H1 (cell line): ENCODE data around the gene KIF26A. TPM values are rescaled to one million over a fixed set of nuclear protein-coding genes. Genes with fewer than 3 reads are reported as not detected.

Experiments
- CTCF ChIA-PET: fragments of 300-600 bp; sonication (Branson Sonifier 250); formaldehyde crosslinking; loops from one replicate; lab custom pipeline; 2021; ENCODE audit not compliant: partially characterized antibody; lab: Charles Lee
- POLR2A ChIA-PET: fragments of 300-600 bp; sonication (Branson Sonifier 250); formaldehyde crosslinking; loops from one replicate; lab custom pipeline; 2021; ENCODE audit warnings: inconsistent platforms; ENCODE audit not compliant: partially characterized antibody; lab: Charles Lee
- DNase-seq, 2 experiments: peaks; one replicate each; pipeline versions ENCODE4 v3.0.0 to v3.0.0-alpha.2; 2010 to 2022; ENCODE audit warnings: low spot score in 2 of 2, low read depth in 1 of 2, mixed read lengths in 1 of 2
- FAIRE-seq: peaks from 2 replicates; lab custom pipeline; 2011; peaks lifted over from hg19 to GRCh38; lab: Jason Lieb, UNC
- H2AFZ ChIP-seq: 2 replicates; pipeline ENCODE4 v1.8.1; 2012; ENCODE audit warnings: low read length, inconsistent platforms
- H2AK5ac ChIP-seq: 2 replicates; pipeline ENCODE4 v1.6.1; 2013; ENCODE audit warnings: low read depth, low read length
- H2BK120ac ChIP-seq: replicated peaks from 2 replicates; pipeline ENCODE3; 2013; ENCODE audit warnings: low read depth, low read length, inconsistent platforms
- H2BK12ac ChIP-seq: 2 replicates; pipeline ENCODE4 v1.6.1; 2013; ENCODE audit warnings: low read depth, low read length
- H2BK15ac ChIP-seq: 2 replicates; pipeline ENCODE4 v1.6.1; 2013; ENCODE audit warnings: low read length
- H2BK20ac ChIP-seq: 2 replicates; pipeline ENCODE4 v1.6.1; 2013; ENCODE audit warnings: low read length
- H2BK5ac ChIP-seq: 2 replicates; pipeline ENCODE4 v1.6.1; 2013; ENCODE audit warnings: low read depth, low read length
- H3K14ac ChIP-seq: 2 replicates; pipeline ENCODE4 v1.6.1; 2013; ENCODE audit warnings: inconsistent platforms; ENCODE audit not compliant: insufficient read length
- H3K18ac ChIP-seq: 2 replicates; pipeline ENCODE4 v1.6.1; 2013; ENCODE audit warnings: low read length; ENCODE audit errors: extremely low read depth
- H3K23ac ChIP-seq: 2 replicates; pipeline ENCODE4 v1.6.1; 2013; ENCODE audit warnings: inconsistent platforms; ENCODE audit not compliant: insufficient read length
- H3K23me2 ChIP-seq: 2 replicates; pipeline ENCODE4 v1.6.1; 2013; ENCODE audit warnings: low read depth, low read length
- H3K27ac ChIP-seq: 2 replicates; pipeline ENCODE4 v1.6.1; 2011; ENCODE audit warnings: low read depth, low read length, inconsistent platforms
- H3K27me3 ChIP-seq, 4 experiments: replicated peaks in 1 of 4; 1 replicate in 1 of 4; 2 replicates in 3 of 4; pipeline versions ENCODE4 v1.6.1 to v1.8.1; 2011 to 2013; ENCODE audit warnings: low read length in 3 of 4, mild to moderate bottlenecking in 3 of 4, inconsistent platforms in 2 of 4, mixed read lengths in 2 of 4, moderate library complexity in 1 of 4; ENCODE audit not compliant: control insufficient read depth in 3 of 4, insufficient read depth in 3 of 4; ENCODE audit errors: extremely low read depth in 1 of 4
- H3K36me3 ChIP-seq, 4 experiments: 2 replicates each; pipeline versions ENCODE4 v1.6.1 to v1.8.1; 2011 to 2013; ENCODE audit warnings: mild to moderate bottlenecking in 4 of 4, low read length in 3 of 4, moderate library complexity in 2 of 4, control low read depth in 1 of 4, inconsistent platforms in 1 of 4; ENCODE audit not compliant: insufficient read depth in 4 of 4, control insufficient read depth in 2 of 4
- H3K4ac ChIP-seq: replicated peaks from 2 replicates; pipeline ENCODE3; 2013; ENCODE audit warnings: low read length, low read depth, mixed read lengths, inconsistent platforms; ENCODE audit not compliant: insufficient read length
- H3K4me1 ChIP-seq, 4 experiments: replicated peaks in 1 of 4; 1 replicate in 1 of 4; 2 replicates in 3 of 4; pipeline versions ENCODE4 v1.6.1 to v1.8.1; 2011 to 2013; ENCODE audit warnings: low read length in 3 of 4, inconsistent platforms in 2 of 4, mixed read lengths in 1 of 4; ENCODE audit not compliant: insufficient read depth in 4 of 4, control insufficient read depth in 3 of 4
- H3K4me2 ChIP-seq, 2 experiments: 2 replicates each; pipeline versions ENCODE4 v1.6.1 to v1.8.1; 2011 to 2013; ENCODE audit warnings: low read depth in 2 of 2, low read length in 2 of 2, control low read depth in 1 of 2, inconsistent platforms in 1 of 2, mild to moderate bottlenecking in 1 of 2; ENCODE audit not compliant: insufficient read depth in 1 of 2
- H3K4me3 ChIP-seq, 4 experiments: fragments of 200-600, 300-600 bp in 1 of 4; sonication (generic), shearing (Covaris generic), sonication (Bioruptor Twin) in 1 of 4; 2 replicates each; pipeline versions ENCODE4 v1.5.1 to v1.8.1; 2011 to 2016; ENCODE audit warnings: low read length in 4 of 4, low read depth in 3 of 4, control low read depth in 2 of 4, inconsistent platforms in 2 of 4, mild to moderate bottlenecking in 2 of 4, mixed read lengths in 1 of 4, moderate library complexity in 1 of 4; ENCODE audit not compliant: insufficient read depth in 2 of 4; ENCODE audit errors: extremely low read depth in 1 of 4
- H3K56ac ChIP-seq: replicated peaks from 2 replicates; pipeline ENCODE3; 2013; ENCODE audit warnings: low read depth, mild to moderate bottlenecking, mixed read lengths, low read length, inconsistent platforms; ENCODE audit not compliant: insufficient read length
- H3K79me1 ChIP-seq: 2 replicates; pipeline ENCODE4 v1.6.1; 2013; ENCODE audit warnings: low read depth, low read length, control low read depth
- H3K79me2 ChIP-seq, 2 experiments: 2 replicates each; pipeline versions ENCODE4 v1.6.1 to v1.8.1; 2012 to 2013; ENCODE audit warnings: low read length in 2 of 2, mild to moderate bottlenecking in 2 of 2, inconsistent platforms in 1 of 2; ENCODE audit not compliant: insufficient read depth in 2 of 2, control insufficient read depth in 1 of 2
- H3K9ac ChIP-seq, 4 experiments: replicated peaks in 1 of 4; 1 replicate in 1 of 4; 2 replicates in 3 of 4; pipeline versions ENCODE4 v1.6.1 to v1.8.1; 2011 to 2013; ENCODE audit warnings: low read depth in 3 of 4, low read length in 3 of 4, control low read depth in 2 of 4, mild to moderate bottlenecking in 2 of 4, moderate library complexity in 2 of 4, inconsistent platforms in 1 of 4; ENCODE audit errors: extremely low read depth in 1 of 4
- H3K9me3 ChIP-seq, 2 experiments: 2 replicates each; pipeline versions ENCODE4 v1.6.1 to v1.8.1; 2012 to 2013; ENCODE audit warnings: mild to moderate bottlenecking in 2 of 2, moderate library complexity in 2 of 2, control low read depth in 1 of 2, inconsistent platforms in 1 of 2, low read depth in 1 of 2, low read length in 1 of 2, mixed read lengths in 1 of 2; ENCODE audit not compliant: insufficient read depth in 2 of 2
- H4K20me1 ChIP-seq, 2 experiments: replicated peaks in 1 of 2; 2 replicates each; pipeline versions ENCODE3 to v1.8.1; 2011 to 2013; ENCODE audit warnings: inconsistent platforms in 2 of 2, low read length in 2 of 2, mild to moderate bottlenecking in 1 of 2; ENCODE audit not compliant: insufficient read depth in 2 of 2, control insufficient read depth in 1 of 2
- H4K5ac ChIP-seq: 2 replicates; pipeline ENCODE4 v1.6.1; 2013; ENCODE audit warnings: low read length, low read depth, mixed read lengths, inconsistent platforms; ENCODE audit not compliant: insufficient read length
- H4K8ac ChIP-seq: 2 replicates; pipeline ENCODE4 v1.8.0; 2013; ENCODE audit warnings: mild to moderate bottlenecking, moderate library complexity, low read length, inconsistent platforms; ENCODE audit not compliant: insufficient read depth; ENCODE audit errors: extremely low read depth
- H4K91ac ChIP-seq: replicated peaks from 2 replicates; pipeline ENCODE3; 2013; ENCODE audit warnings: low read length, mixed read lengths, inconsistent platforms; ENCODE audit not compliant: insufficient read length
- BCL11A ChIP-seq, 2 experiments: IDR thresholded peaks; one replicate each; pipeline ENCODE4 v1.6.1; 2011; ENCODE audit warnings: low read depth in 2 of 2, low read length in 2 of 2, mild to moderate bottlenecking in 2 of 2
- EZH2 ChIP-seq: fragments of 200-600 bp; sonication (generic); IDR thresholded peaks from 2 replicates; pipeline ENCODE4 v1.7.1; 2012; ENCODE audit warnings: low read depth, mild to moderate bottlenecking, moderate library complexity, low read length, inconsistent platforms; ENCODE audit not compliant: severe bottlenecking
- HDAC2 ChIP-seq, 2 experiments: fragments of 300-600 bp in 1 of 2; sonication (generic) in 1 of 2; IDR thresholded peaks; 2 replicates each; pipeline ENCODE4 v1.6.1; 2011 to 2012; ENCODE audit warnings: low read depth in 2 of 2, low read length in 2 of 2, mild to moderate bottlenecking in 2 of 2, moderate library complexity in 2 of 2, borderline replicate concordance in 1 of 2, inconsistent platforms in 1 of 2
- PHF8 ChIP-seq: fragments of 200-600 bp; sonication (generic); conservative IDR thresholded peaks from 2 replicates; pipeline ENCODE4 v1.7.1; 2012; ENCODE audit warnings: low read depth, mild to moderate bottlenecking, inconsistent platforms, low read length, moderate library complexity
- POLR2A ChIP-seq, 2 experiments: IDR thresholded peaks; 1 replicate in 1 of 2; 2 replicates in 1 of 2; pipeline ENCODE4 v1.6.1; 2011; ENCODE audit warnings: low read depth in 2 of 2, low read length in 2 of 2, mild to moderate bottlenecking in 2 of 2; ENCODE audit errors: control extremely low read depth in 1 of 2
- SIRT6 ChIP-seq: IDR thresholded peaks from one replicate; pipeline ENCODE4 v1.7.1; 2012; ENCODE audit warnings: low read length, inconsistent platforms
- SP2 ChIP-seq: IDR thresholded peaks from 2 replicates; pipeline ENCODE4 v1.6.1; 2012; ENCODE audit warnings: mild to moderate bottlenecking, low read length, inconsistent platforms
- SUZ12 ChIP-seq: fragments of 200-600 bp; sonication (generic); IDR thresholded peaks from 2 replicates; pipeline ENCODE4 v1.6.1; 2012; ENCODE audit warnings: mild to moderate bottlenecking, inconsistent platforms, low read length, moderate library complexity, mixed read lengths
- WGBS, 2 experiments: shearing (Covaris generic) in 1 of 2; methylation state at CpG; one replicate each; pipeline versions ENCODE4 v1.1.6 to v1.1.7; 2013 to 2015; ENCODE audit warnings: low lambda C conversion rate in 2 of 2, mixed read lengths in 2 of 2, inconsistent platforms in 1 of 2, low coverage in 1 of 2, missing lambda C conversion rate in 1 of 2; ENCODE audit not compliant: insufficient replicate concordance in 2 of 2, insufficient coverage in 1 of 2, insufficient read length in 1 of 2; ENCODE audit errors: extremely low coverage in 1 of 2, missing lambda C conversion rate in 1 of 2; 5-methylcytosine and 5-hydroxymethylcytosine counted together
- polyA plus RNA-seq, 7 experiments: library from polyadenylated mRNA; depleted of rRNA in 3 of 7; stranded (reverse) in 5 of 7; unstranded in 2 of 7; fragments of >200 nt in 5 of 7; fragments of 200-250 nt in 2 of 7; gene quantifications; 1 replicate in 5 of 7; 2 replicates in 1 of 7; 4 replicates in 1 of 7; pipeline versions ENCODE4 v1.2.1 to v1.2.3, GENCODE V29; 2011 to 2013; ENCODE audit warnings: missing spikeins in 2 of 7, mixed read lengths in 2 of 7
- total RNA-seq: library from RNA; stranded (reverse); fragmentation: NEBNext Ultra II Directional; extraction: Animal tissue kit (Norgen Biotek cat#: 25700); gene quantifications from 2 replicates; pipeline ENCODE4 v1.2.1, GENCODE V29; 2021
- TF ChIP-seq, protein P1 (sequence below), 3 experiments: IDR thresholded peaks; 1 replicate in 2 of 3; 2 replicates in 1 of 3; pipeline versions ENCODE4 v1.5.1 to v1.6.1; 2011; ENCODE audit warnings: low read length in 3 of 3, mild to moderate bottlenecking in 3 of 3, inconsistent platforms in 2 of 3, low read depth in 1 of 3, moderate library complexity in 1 of 3; ENCODE audit not compliant: insufficient read depth in 1 of 3; ENCODE audit errors: control extremely low read depth in 1 of 3

Gene KIF26A
- total and polyA plus RNA-seq, 2 of the 8 experiments (the other 6 are each of a cell fraction or from before 2014, with no cell fraction given) = 11.5 to 41.6 TPM

DNA sequence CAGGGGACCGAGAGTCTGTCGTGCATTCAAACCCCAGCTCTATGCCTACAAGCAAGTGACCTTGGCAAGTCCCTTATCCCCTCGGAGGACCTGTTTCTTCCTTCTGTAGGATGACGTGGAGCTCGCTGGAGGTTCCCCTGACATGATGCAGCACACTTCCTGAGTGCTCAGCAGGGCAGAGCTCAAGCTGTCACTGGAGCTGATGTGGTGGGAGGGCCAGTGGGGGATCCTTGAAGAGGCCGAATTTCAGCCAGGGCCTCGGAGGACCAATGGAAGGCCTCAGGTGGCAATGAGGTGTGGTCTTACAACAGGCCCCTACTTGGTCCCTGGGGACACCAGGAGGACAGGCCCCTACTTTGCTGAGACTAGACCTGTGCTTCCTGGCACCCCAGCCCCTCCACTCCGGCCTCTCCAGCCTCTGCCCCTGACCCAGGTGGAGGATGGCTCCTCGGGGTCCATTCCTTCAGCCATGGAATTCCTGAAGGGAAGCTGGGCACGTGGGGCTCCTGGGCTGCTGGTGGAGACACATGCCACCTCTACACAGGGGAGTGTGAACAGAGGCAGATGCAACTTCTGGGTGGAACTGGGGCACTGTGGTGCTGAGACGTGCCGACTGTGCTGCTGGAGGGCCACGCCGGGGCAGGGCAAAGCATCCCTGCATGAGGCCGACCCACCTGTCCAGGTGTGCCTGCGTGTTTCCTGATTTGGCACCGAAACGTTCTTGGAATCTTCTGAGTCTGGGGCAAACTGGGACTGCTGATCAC, 18.7 kb upstream of the KIF26A start:
- Histone ChIP-seq H3K27ac (no peak overlapping the region), H4K91ac (no peak overlapping the region), H3K4me3 (no peak overlapping the region), H2BK15ac (no peak overlapping the region), H3K23me2 (peaks cover 12% of the 10 kb centered on the region; the same call in 1 of the 2 replicates), H3K14ac (no peak overlapping the region), H3K36me3 (no peaks in the 10 kb centered on the region; a peak in 1 of 8 replicates), H3K4ac (no peak overlapping the region), H2BK120ac (no peak overlapping the region), H3K9me3 (0 out of 4 replicates have a peak, but pooled peaks cover 0 to 4% of the 10 kb centered on the region in 2 experiments), H4K5ac (no peak overlapping the region), H3K23ac (no peak overlapping the region), H3K4me1 (peaks cover 0 to 11% (median 3%) of the 10 kb centered on the region in 4 experiments; a peak in 6 of 7 replicates), H2BK5ac (no peak overlapping the region), H2AK5ac (no peak overlapping the region), H2BK12ac (no peak overlapping the region), H2BK20ac (no peak overlapping the region), H4K20me1 (no peaks in the 10 kb centered on the region), H3K27me3 (peaks cover 17 to 39% (median 28%) of the 10 kb centered on the region in 4 experiments), H3K79me1 (no peaks in the 10 kb centered on the region), H2AFZ (no peak overlapping the region), H3K4me2 (no peak overlapping the region), H3K18ac (no peak overlapping the region), H4K8ac (no peak overlapping the region; the same call in 1 of the 2 replicates), H3K79me2 (no peaks in the 10 kb centered on the region), H3K56ac (no peak overlapping the region), H3K9ac (no peak overlapping the region)
- DNase-seq (peak in 1 of 2 experiments; percentile 43), FAIRE-seq (no peak)
- ChIA-PET POLR2A (no interaction called here), CTCF (interaction anchor here (0.5 to 3.8 kb wide), 12 partner anchors 9 to 497 kb away, joined by 3 to 18 read pairs (median 4); no protein-coding TSS in a partner anchor)
- WGBS, 2 experiments = 90% methylated on average over 18 of the region's 18 CpGs; no CpG with 5 or more reads in 1 of the 2 experiments
- TF ChIP-seq SP2 (no peak), EZH2 (no peak), SUZ12 (no peak), SIRT6 (no peak), PHF8 (no peak), BCL11A (IDR thresholded peaks at IDR 0.05; ENCODE audit: low read depth in 2 of 2, low read length in 2 of 2) (no peak), HDAC2 (IDR thresholded peaks at IDR 0.05; ENCODE audit: borderline replicate concordance in 1 of 2, low read depth in 2 of 2, low read length in 2 of 2) (no peak), POLR2A (IDR thresholded peaks at IDR 0.05; ENCODE audit: control extremely low read depth in 1 of 2, low read depth in 2 of 2, low read length in 2 of 2) (no peak)
- TF ChIP-seq, protein P1, sequence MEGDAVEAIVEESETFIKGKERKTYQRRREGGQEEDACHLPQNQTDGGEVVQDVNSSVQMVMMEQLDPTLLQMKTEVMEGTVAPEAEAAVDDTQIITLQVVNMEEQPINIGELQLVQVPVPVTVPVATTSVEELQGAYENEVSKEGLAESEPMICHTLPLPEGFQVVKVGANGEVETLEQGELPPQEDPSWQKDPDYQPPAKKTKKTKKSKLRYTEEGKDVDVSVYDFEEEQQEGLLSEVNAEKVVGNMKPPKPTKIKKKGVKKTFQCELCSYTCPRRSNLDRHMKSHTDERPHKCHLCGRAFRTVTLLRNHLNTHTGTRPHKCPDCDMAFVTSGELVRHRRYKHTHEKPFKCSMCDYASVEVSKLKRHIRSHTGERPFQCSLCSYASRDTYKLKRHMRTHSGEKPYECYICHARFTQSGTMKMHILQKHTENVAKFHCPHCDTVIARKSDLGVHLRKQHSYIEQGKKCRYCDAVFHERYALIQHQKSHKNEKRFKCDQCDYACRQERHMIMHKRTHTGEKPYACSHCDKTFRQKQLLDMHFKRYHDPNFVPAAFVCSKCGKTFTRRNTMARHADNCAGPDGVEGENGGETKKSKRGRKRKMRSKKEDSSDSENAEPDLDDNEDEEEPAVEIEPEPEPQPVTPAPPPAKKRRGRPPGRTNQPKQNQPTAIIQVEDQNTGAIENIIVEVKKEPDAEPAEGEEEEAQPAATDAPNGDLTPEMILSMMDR (IDR thresholded peaks at IDR 0.05; ENCODE audit: control extremely low read depth in 1 of 3, insufficient read depth in 1 of 3, low read depth in 1 of 3, low read length in 3 of 3) = no peak
